Gastrocnemius medialis (tissue), 4 donors: ENCODE data around the gene EDC3.
"Not testable (repeated sequence)": the region's sequence is repeated elsewhere in the genome, so short reads cannot be mapped to it uniquely, and the experiment has no call there.

Experiments
- POLR2A ChIP-seq, 2 donors: fragments of 450-650 bp; IDR thresholded peaks; one replicate each; pipeline ENCODE4 v1.6.1; 2017; ENCODE audit warnings: antibody characterized with exemption in 2 of 2, mild to moderate bottlenecking in 2 of 2, moderate library complexity in 2 of 2
- TF ChIP-seq, protein P1 (sequence below), 5 experiments: fragments of 450-650 bp in 3 of 5; fragments of 200-600 bp in 2 of 5; sonication (generic) in 2 of 5; IDR thresholded peaks in 4 of 5; conservative IDR thresholded peaks in 1 of 5; 1 replicate in 4 of 5; 2 replicates in 1 of 5; pipeline ENCODE4 v1.5.1; 2016 to 2019; ENCODE audit warnings: antibody characterized with exemption in 5 of 5, mild to moderate bottlenecking in 3 of 5, moderate library complexity in 3 of 5

DNA sequence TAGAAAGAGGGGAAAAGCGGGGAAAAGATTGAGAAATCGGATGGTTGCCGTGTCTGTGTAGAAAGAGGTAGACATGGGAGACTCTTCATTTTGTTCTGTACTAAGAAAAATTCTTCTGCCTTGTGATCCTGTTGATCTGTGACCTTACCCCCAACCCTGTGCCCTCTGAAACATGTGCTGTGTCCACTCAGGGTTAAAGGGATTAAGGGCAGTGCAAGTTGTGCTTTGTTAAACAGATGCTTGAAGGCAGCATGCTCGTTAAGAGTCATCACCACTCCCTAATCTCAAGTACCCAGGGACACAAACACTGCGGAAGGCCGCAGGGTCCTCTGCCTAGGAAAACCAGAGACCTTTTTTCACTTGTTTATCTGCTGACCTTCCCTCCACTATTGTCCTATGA lies 33.5 kb upstream of the EDC3 start:
- TF ChIP-seq, protein P1, sequence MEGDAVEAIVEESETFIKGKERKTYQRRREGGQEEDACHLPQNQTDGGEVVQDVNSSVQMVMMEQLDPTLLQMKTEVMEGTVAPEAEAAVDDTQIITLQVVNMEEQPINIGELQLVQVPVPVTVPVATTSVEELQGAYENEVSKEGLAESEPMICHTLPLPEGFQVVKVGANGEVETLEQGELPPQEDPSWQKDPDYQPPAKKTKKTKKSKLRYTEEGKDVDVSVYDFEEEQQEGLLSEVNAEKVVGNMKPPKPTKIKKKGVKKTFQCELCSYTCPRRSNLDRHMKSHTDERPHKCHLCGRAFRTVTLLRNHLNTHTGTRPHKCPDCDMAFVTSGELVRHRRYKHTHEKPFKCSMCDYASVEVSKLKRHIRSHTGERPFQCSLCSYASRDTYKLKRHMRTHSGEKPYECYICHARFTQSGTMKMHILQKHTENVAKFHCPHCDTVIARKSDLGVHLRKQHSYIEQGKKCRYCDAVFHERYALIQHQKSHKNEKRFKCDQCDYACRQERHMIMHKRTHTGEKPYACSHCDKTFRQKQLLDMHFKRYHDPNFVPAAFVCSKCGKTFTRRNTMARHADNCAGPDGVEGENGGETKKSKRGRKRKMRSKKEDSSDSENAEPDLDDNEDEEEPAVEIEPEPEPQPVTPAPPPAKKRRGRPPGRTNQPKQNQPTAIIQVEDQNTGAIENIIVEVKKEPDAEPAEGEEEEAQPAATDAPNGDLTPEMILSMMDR (IDR thresholded peaks at IDR 0.05 in 4 of 5, conservative IDR thresholded peaks at IDR 0.05 in 1 of 5) = not testable (repeated sequence)
- not testable (repeated sequence) for TF ChIP-seq POLR2A (IDR thresholded peaks at IDR 0.05)
